SH-SY5Y (cell line): Measurements from ENCODE around the gene ARHGAP8.

ENCODE experiments used
- GATA2 ChIP-seq: IDR thresholded peaks from 2 replicates; pipeline ENCODE4 v1.6.1; 2011; ENCODE audit warnings: mild to moderate bottlenecking, low read depth, low read length
- GATA3 ChIP-seq: IDR thresholded peaks from 2 replicates; pipeline ENCODE4 v1.6.1; 2011; ENCODE audit warnings: low read depth, mild to moderate bottlenecking, low read length, moderate library complexity

The ARHGAP8 gene

DNA sequence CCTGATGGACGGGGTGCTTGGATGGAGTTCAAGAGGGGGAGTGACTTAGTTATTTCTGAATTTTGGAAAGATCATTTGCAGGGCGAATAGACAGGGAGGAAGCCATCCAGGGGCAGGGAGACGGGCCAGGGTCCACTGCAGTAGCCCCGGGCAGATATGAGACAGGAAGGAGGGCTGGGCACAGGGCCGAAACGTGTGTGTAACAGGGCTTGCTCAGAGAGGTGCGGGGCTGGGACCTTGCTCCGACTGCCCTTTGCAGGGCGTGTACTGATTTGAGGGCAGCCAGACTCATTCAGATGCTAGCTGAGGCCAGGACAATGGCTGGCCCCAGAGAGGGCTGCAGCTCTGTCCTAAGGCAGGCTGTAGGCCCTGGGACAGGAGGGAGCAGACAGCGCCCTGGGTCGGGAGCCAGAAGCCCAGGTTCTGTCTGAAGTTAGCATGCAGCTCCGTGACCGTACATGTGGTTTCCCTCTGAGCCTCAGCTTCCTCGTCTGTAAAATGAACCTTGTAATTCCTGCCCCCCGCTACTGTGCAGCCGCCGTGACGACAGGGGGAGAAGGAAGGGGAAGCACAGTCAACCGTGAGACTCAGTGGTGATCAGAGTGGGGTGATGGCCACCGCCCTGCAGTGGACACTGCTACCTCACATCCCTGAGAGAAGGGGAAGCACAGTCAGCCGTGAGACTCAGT lies 154.0 kb downstream of the ARHGAP8 start:
- TF ChIP-seq GATA3 (no peak), GATA2 (no peak)

DNA sequence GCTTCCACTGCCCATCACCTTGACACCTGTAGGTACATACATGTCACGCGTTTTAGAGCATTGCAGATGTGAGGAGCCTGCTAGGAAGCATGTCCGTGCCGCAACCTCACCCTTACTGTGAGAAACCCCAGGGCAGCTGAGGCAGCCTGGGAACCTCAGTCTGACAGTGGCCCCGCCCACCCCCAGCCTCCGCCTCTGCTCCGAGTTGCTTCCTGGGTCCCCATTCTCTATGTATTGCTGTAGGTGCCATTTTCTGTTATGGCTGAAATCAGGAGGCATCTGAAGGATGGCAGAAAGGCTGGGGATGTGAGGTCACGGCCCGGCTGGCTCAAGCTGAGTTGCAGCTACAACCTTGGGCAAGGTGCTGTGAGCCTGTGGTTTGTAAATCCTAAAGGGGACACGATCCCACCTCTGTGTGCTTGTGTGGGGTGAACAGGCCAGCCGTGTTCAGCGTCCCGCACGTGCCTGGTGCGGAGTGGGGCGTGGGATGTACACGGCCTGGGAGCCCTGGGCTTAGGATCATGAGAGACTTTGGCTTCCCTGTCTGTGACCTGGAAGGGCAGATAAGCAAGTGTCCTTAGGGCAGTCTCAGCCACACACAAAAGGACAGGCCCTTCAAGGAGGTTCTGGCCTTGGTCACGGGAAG lies 154.7 kb downstream of the ARHGAP8 start:
- no peak for TF ChIP-seq GATA3
- no peak for TF ChIP-seq GATA2

DNA sequence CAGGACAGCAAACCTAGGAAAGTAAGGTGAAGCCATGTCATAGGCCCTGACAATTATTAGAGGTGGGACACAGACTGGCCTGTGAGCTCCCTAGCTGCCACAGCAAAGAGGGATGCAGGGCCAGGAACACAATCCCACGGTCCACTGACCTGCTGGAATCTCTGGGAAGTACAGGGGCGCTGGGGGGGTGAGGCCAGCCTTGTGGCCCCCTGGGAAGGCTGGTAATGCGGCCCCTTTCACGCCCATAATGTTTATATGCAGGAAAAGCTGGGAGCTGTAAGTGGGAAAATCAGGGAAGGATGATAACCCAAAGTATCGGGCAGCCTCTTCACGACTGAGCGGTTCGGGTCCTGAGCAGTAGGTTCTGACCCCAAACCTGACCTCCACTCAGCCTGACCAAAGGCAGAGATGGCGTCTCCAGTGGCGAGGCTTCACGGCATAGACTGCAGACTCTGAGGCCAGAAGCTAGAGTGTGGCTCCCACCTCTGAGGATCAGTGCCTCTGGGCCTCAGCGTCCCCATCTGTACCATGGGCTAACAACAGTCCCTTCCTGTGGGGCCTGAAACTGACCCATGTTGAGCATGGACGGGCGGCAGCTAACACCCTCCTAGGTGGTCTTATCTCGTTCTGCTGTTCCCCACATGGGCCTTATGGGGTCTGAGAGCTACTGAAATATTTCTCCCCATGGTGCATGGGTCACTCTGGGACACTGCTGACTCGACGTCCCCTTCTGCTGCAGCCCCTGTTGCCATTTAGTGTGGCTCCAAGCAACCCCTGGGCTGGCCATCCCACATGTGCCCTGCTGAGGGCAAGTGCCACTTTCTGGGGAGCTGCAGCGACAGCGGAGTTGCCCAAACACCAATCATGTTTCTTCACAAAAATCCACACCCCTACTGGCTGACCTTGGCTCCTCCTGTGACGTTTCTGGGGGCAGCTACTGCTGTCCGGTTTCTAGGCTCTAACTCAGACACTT lies 155.7 kb downstream of the ARHGAP8 start:
- TF ChIP-seq GATA2 (no peak), GATA3 (no peak)

DNA sequence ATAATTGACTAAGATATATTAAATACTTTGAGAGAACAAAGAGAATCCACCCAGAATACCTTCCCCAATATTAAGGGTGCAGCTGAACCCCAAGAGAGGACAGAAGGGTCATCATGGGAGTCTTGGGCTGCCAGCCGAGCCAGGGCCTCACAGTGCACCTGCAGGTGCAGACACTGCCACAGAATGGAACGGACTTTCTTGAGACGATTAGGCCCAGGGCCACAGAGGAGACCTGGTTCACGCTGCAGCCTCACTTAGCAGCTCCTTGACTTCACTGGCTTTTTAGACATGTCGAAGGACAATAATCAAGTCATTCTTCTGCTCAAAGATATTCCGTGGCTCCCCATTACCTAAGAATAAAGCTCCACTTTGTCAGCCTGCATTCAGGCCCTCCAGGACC lies 156.9 kb downstream of the ARHGAP8 start:
- TF ChIP-seq GATA2: no peak
- no peak for TF ChIP-seq GATA3
